HG02885 (cell line): Measurements from ENCODE around the gene HSF4.

ENCODE experiments used
- ATAC-seq: cut with Tn5 transposase; IDR thresholded peaks from one replicate; pipeline ENCODE4 v1.9.1; 2021; ENCODE audit warnings: mild to moderate bottlenecking; ENCODE audit not compliant: unreplicated experiment, poor library complexity

HSF4 gene

DNA sequence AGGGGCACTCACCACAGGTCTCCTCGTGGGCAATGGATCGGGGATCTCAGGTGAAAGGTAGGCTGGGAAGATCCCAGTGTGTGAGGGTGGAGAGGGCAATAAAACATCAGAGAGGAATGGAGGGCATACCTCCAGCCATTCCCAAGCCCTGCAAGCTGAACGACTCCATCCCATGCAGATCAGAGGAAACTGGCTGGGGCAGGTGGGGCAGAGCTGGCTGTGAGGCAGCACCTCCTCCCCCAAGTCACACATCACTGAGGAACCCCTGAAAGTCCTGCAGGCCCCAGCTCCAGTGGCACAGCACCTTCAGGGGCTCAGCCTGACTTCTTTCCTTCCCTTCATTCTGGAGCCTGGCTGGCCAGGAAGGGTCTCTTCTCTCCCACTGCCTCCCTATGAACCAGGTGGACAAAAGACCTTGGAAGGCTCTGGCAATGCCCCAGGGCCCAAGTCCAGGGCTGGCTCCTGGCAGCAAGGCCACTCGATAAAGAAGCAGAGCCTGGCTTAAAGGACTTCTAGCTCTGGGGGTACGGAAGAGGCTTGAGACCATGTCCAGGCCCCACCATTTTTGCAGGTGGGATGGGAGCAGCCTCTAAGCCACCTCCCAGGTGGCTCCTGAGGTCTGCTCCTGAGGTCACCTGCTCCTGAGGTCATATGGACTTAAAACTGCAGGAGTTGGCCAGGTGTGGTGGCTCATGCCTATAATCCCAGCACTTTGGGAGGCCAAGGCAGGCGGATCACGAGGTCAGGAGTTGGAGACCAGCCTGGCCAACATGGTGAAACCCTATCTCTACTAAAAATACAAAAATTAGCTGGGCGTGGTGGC lies 48.9 kb downstream of the HSF4 start:
- ATAC-seq = no peak

DNA sequence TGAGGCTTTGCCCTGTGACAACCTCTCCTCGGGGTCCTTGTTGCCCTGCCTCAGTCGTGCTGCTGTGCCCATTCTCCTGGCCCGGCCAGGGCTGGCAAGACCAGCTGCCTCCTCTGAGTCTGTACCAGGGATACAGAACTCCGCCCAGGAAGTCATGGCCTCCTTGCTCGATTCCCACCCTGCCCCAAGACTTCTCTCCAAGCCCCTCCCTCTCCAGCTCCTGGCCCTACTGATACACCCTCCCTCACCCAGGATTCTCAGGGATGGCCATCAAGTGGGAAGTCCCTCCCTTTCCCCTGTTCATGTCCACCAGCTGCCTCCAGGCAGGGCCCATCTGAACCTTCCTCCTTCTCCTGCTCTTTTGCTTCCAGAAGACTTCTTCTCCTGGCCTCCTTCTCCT lies 51.2 kb downstream of the HSF4 start:
- ATAC-seq = no peak

DNA sequence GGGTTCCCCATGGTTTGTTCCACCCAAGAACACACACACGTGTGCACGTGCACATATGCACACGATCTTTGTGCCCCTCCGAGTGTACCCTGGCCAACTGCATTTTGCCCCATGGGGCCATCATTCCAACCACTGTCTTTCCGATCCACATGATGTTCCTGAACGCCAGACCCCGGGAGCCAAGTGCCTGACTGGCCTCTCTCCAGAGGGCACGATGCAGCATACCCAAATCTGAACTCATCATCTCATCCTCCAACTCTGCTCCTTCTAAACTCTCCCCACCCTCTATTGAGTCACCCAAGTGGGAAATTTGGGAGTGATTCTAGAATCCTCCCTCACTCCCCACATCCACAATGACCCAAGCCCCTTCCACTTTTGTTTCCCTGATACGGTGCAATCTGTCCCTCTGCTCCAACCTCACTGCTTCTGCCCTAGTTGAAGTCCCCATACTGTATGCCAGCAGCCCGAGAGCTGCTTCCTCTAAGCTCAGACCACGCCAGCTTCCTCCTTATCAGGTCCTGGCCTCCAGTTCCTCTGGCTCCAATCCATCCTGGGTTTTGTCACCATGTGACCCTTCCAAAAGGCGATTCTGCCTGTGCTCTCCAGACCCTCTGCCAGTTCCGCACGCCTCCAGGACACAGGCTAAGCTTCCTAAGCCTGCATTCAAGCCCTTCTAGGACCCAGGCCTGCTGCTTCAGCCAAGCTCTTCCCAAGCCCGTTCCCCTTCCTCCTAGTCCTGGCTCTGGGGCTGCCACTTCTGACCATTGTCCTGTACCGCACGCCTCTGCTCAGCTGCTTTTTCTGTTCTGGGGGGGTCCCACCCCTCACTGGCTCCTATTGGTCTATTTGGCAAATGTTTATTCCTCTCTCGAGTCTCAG lies 52.3 kb downstream of the HSF4 start:
- no peak for ATAC-seq
